NCI-H2171 treated with DMSO at 0.1 percent for 48 hours (cell line): Measurements from ENCODE around the gene MYO7B.

Experiments used
- DNase-seq: peaks from one replicate; lab custom pipeline; 2025; lab: John Stamatoyannopoulos, UW

Gene MYO7B

GRCh38 chr2:127589358-127589757, 53.9 kb downstream of the MYO7B start:
- no peak for DNase-seq

GRCh38 chr2:127589841-127590240, 54.4 kb downstream of the MYO7B start:
- DNase-seq, result no peak

GRCh38 chr2:127590386-127591190, 55.1 kb downstream of the MYO7B start:
- DNase-seq, result no peak

GRCh38 chr2:127591221-127591923, 55.9 kb downstream of the MYO7B start:
- DNase-seq, result peak; percentile 17

- no peak for DNase-seq
Observed at GRCh38 chr2:127592761-127593227, 57.3 kb downstream of the MYO7B start.

GRCh38 chr2:127593228-127594115, 58.0 kb downstream of the MYO7B start:
- no peak for DNase-seq

- DNase-seq, result no peak
Observed at GRCh38 chr2:127594116-127594591, 58.7 kb downstream of the MYO7B start.

GRCh38 chr2:127596311-127597045, 61.0 kb downstream of the MYO7B start:
- no peak for DNase-seq

GRCh38 chr2:127597046-127597983, 61.8 kb downstream of the MYO7B start:
- DNase-seq, result no peak

GRCh38 chr2:127597984-127598380, 62.5 kb downstream of the MYO7B start:
- DNase-seq, result no peak

GRCh38 chr2:127598711-127599110, 63.2 kb downstream of the MYO7B start:
- DNase-seq, result no peak

GRCh38 chr2:127599211-127599610, 63.7 kb downstream of the MYO7B start:
- no peak for DNase-seq

GRCh38 chr2:127604986-127605385, 69.5 kb downstream of the MYO7B start:
- no peak for DNase-seq

- DNase-seq, result no peak
Observed at GRCh38 chr2:127605691-127606263, 70.3 kb downstream of the MYO7B start.

- no peak for DNase-seq
Observed at GRCh38 chr2:127606625-127607398, 71.3 kb downstream of the MYO7B start.

- DNase-seq, result no peak
Observed at GRCh38 chr2:127607399-127607908, 72.0 kb downstream of the MYO7B start.

- DNase-seq, result no peak
Observed at GRCh38 chr2:127608061-127609030, 72.9 kb downstream of the MYO7B start.
